ENCODE results near the gene EBNA1BP2. TPM values are rescaled to one million over a fixed set of nuclear protein-coding genes. Genes with fewer than 3 reads are reported as not detected.

Gene EBNA1BP2
- total and polyA plus RNA-seq, 2 of the 13 experiments (the other 11 are each of a cell fraction or from before 2014, with no cell fraction given): 27.1 to 102 TPM

- TF ChIP-seq ZSCAN20 (CRISPR knock-in tag; IDR thresholded peaks at IDR 0.05; ENCODE audit: borderline replicate concordance) (no peak), KDM5A (IDR thresholded peaks at IDR 0.05; ENCODE audit: borderline replicate concordance, low read length) (no peak), ZBTB25 (CRISPR knock-in tag; IDR thresholded peaks at IDR 0.05) (no peak), SSRP1 (CRISPR knock-in tag; IDR thresholded peaks at IDR 0.05) (no peak), ZNF18 (CRISPR knock-in tag; IDR thresholded peaks at IDR 0.05; ENCODE audit: insufficient replicate concordance) (no peak), ATF7-NPFF (CRISPR knock-in tag; IDR thresholded peaks at IDR 0.05; ENCODE audit: low read depth) (no peak)
Measured at GRCh38 chr1:43174873-43175272, 2.8 kb upstream of the EBNA1BP2 start (continued).

- Histone ChIP-seq H3K36me3 (replicated peaks in 1 of 2; ENCODE audit: control insufficient read depth in 1 of 2, insufficient read depth in 2 of 2, low read length in 2 of 2) (peaks cover 8 to 29% of the 10 kb centered on the region in 2 experiments), H3K4me2 (ENCODE audit: low read depth, low read length) (peak overlapping the region; percentile 92), H3K4me1 (ENCODE audit: insufficient read depth, low read length) (peaks cover 23% of the 10 kb centered on the region), H3K79me2 (ENCODE audit: insufficient read depth, low read length) (peaks cover 20% of the 10 kb centered on the region), H3K4me3 (replicated peaks in 1 of 3; ENCODE audit: insufficient read depth in 1 of 3, low read depth in 2 of 3, low read length in 3 of 3) (peak overlapping the region; percentile 79 to 97 (median 87)), H3K9me3 (ENCODE audit: low read length) (no peaks in the 10 kb centered on the region), H3K9ac (ENCODE audit: insufficient read depth, low read depth, low read length) (no peak overlapping the region), H3K27ac (ENCODE audit: extremely low read length, insufficient read depth, low read length) (peak overlapping the region; percentile 49), H2AFZ (ENCODE audit: low read length) (peak overlapping the region; percentile 84), H4K20me1 (ENCODE audit: insufficient read depth, low read length) (no peaks in the 10 kb centered on the region), H3K27me3 (ENCODE audit: control insufficient read depth in 1 of 2, insufficient read depth in 2 of 2, low read length in 2 of 2) (peaks cover 0 to 20% of the 10 kb centered on the region in 2 experiments; a peak in 3 of 5 replicates)
- in situ Hi-C loops (cut with HindIII; ENCODE audit: extremely low pct_ligation_motif_present, low pct_unique_long_range_greater_than_20kb): no loop called here
- ATAC-seq (peak; percentile 87), FAIRE-seq (peak; percentile 59), DNase-seq (ENCODE audit: low spot score) (peak; percentile 69)
- ChIA-PET CTCF (ENCODE audit: low intra/inter-chr PET ratio, low total read pairs) (no interaction called here), POLR2A (interaction anchor here (1.0 to 2.2 kb wide), 3 partner anchors 34 to 477 kb away, joined by 3 to 8 read pairs (median 6); partner anchors contain the start of gene KDM4A)
- WGBS (ENCODE audit: low lambda C conversion rate): 2% methylated on average over 20 of the region's 20 CpGs
- intact Hi-C loops (cut with micrococcal nuclease; ENCODE audit: unreplicated experiment): no loop called here
- no TSS peak for BruUV-seq (replicated peaks)
- TF ChIP-seq HNF1B (CRISPR knock-in tag; IDR thresholded peaks at IDR 0.05): 0 out of 2 replicates have a peak, but pooled peaks have one; percentile 10
- TF ChIP-seq ZNF430 (CRISPR knock-in tag; IDR thresholded peaks at IDR 0.05): peak; percentile 42; the same call in 1 of the 2 replicates
- no peak for TF ChIP-seq ZBED4 (CRISPR knock-in tag; IDR thresholded peaks at IDR 0.05; ENCODE audit: borderline replicate concordance)
- 0 out of 2 replicates have a peak, but pooled peaks have one; percentile 54 for TF ChIP-seq NAIF1 (CRISPR knock-in tag; IDR thresholded peaks at IDR 0.05; ENCODE audit: borderline replicate concordance)
- peak; percentile 46; the same call in 1 of the 2 replicates for TF ChIP-seq TFE3 (CRISPR knock-in tag; IDR thresholded peaks at IDR 0.05)
- TF ChIP-seq MED13 (CRISPR knock-in tag; IDR thresholded peaks at IDR 0.05): 0 out of 2 replicates have a peak, but pooled peaks have one; percentile 28
Measured at GRCh38 chr1:43172527-43172972, 460 bp upstream of the EBNA1BP2 start.
